ENCODE measurements around the gene DKKL1. TPM values are rescaled to one million over a fixed set of nuclear protein-coding genes. Genes with fewer than 3 reads are reported as not detected.

The DKKL1 gene
- polyA plus RNA-seq, 4 donors = 0.19 to 0.66 TPM; not detected in 2

DNA sequence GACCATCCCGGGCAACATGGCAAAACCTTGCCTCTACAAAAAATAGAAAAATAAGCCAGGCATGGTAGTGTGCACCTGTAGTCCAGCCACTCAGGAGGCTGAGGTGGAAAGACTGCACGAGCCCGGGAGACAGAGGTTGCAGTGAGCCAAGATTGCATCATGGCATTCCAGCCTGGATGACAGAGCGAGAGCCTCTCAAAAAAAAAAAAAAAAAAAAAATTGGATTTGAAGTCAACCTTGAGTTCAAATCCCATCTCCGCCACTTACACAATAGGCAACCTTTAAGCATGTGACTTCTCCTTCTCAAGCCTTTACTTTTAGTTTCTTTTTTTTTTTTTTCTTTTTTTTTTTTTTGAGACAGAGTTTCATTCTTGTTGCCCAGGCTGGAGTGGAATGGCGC lies 36.4 kb downstream of the DKKL1 start:
- Histone ChIP-seq H3K4me1 (ENCODE audit: control insufficient read depth in 3 of 3, insufficient read depth in 2 of 3, low read depth in 1 of 3, low read length in 2 of 3) (no peaks in the 10 kb centered on the region), H3K27me3 (ENCODE audit: control insufficient read depth in 3 of 3, insufficient read depth in 3 of 3, low read length in 3 of 3) (peaks cover 0 to 2% (median 0%) of the 10 kb centered on the region in 3 donors), H3K27ac (ENCODE audit: low read depth in 1 of 3, low read length in 2 of 3) (no peak overlapping the region), H3K4me3 (ENCODE audit: low read depth in 1 of 3, low read length in 3 of 3) (no peak overlapping the region), H3K36me3 (ENCODE audit: control insufficient read depth in 3 of 3, insufficient read depth in 2 of 3, low read depth in 1 of 3, low read length in 3 of 3) (no peaks in the 10 kb centered on the region), H3K9me3 (ENCODE audit: control insufficient read depth in 2 of 2, insufficient read depth in 1 of 2, low read depth in 1 of 2, low read length in 1 of 2) (no peaks in the 10 kb centered on the region)
- DNase-seq (no peak), FAIRE-seq (no peak)
- 89 to 96% (median 95%) methylated on average over 6 of the region's 6 CpGs for WGBS, 3 donors

- Histone ChIP-seq H3K27ac (ENCODE audit: low read depth in 1 of 3, low read length in 2 of 3) (no peak overlapping the region), H3K4me3 (ENCODE audit: low read depth in 1 of 3, low read length in 3 of 3) (no peak overlapping the region), H3K36me3 (ENCODE audit: control insufficient read depth in 3 of 3, insufficient read depth in 2 of 3, low read depth in 1 of 3, low read length in 3 of 3) (no peaks in the 10 kb centered on the region), H3K27me3 (ENCODE audit: control insufficient read depth in 3 of 3, insufficient read depth in 3 of 3, low read length in 3 of 3) (peaks cover 0 to 6% (median 0%) of the 10 kb centered on the region in 3 donors), H3K4me1 (ENCODE audit: control insufficient read depth in 3 of 3, insufficient read depth in 2 of 3, low read depth in 1 of 3, low read length in 2 of 3) (no peaks in the 10 kb centered on the region), H3K9me3 (ENCODE audit: control insufficient read depth in 2 of 2, insufficient read depth in 1 of 2, low read depth in 1 of 2, low read length in 1 of 2) (no peaks in the 10 kb centered on the region)
- FAIRE-seq (no peak), DNase-seq (no peak)
- 54 to 63% (median 60%) methylated on average over 7 of the region's 7 CpGs for WGBS, 3 donors
These were observed 39.9 kb downstream of the DKKL1 start for GRCh38 chr19:49403404-49404187.

GRCh38 chr19:49407079-49407478 lies 43.4 kb downstream of the DKKL1 start:
- DNase-seq (no peak), FAIRE-seq (no peak)
- Histone ChIP-seq H3K4me1 (ENCODE audit: control insufficient read depth in 3 of 3, insufficient read depth in 2 of 3, low read depth in 1 of 3, low read length in 2 of 3) (no peaks in the 10 kb centered on the region), H3K27ac (ENCODE audit: low read depth in 1 of 3, low read length in 2 of 3) (no peak overlapping the region), H3K36me3 (ENCODE audit: control insufficient read depth in 3 of 3, insufficient read depth in 2 of 3, low read depth in 1 of 3, low read length in 3 of 3) (no peaks in the 10 kb centered on the region), H3K9me3 (ENCODE audit: control insufficient read depth in 2 of 2, insufficient read depth in 1 of 2, low read depth in 1 of 2, low read length in 1 of 2) (no peaks in the 10 kb centered on the region), H3K27me3 (ENCODE audit: control insufficient read depth in 3 of 3, insufficient read depth in 3 of 3, low read length in 3 of 3) (peaks cover 0 to 9% (median 0%) of the 10 kb centered on the region in 3 donors), H3K4me3 (ENCODE audit: low read depth in 1 of 3, low read length in 3 of 3) (no peak overlapping the region)
- 64 to 85% (median 68%) methylated on average over 6 to 7 of the region's 7 CpGs for WGBS, 3 donors

GRCh38 chr19:49407482-49408015 lies 43.9 kb downstream of the DKKL1 start:
- Histone ChIP-seq H3K27ac (ENCODE audit: low read depth in 1 of 3, low read length in 2 of 3) (no peak overlapping the region), H3K27me3 (ENCODE audit: control insufficient read depth in 3 of 3, insufficient read depth in 3 of 3, low read length in 3 of 3) (peaks cover 0 to 11% (median 0%) of the 10 kb centered on the region in 3 donors), H3K9me3 (ENCODE audit: control insufficient read depth in 2 of 2, insufficient read depth in 1 of 2, low read depth in 1 of 2, low read length in 1 of 2) (no peaks in the 10 kb centered on the region), H3K4me1 (ENCODE audit: control insufficient read depth in 3 of 3, insufficient read depth in 2 of 3, low read depth in 1 of 3, low read length in 2 of 3) (no peaks in the 10 kb centered on the region), H3K36me3 (ENCODE audit: control insufficient read depth in 3 of 3, insufficient read depth in 2 of 3, low read depth in 1 of 3, low read length in 3 of 3) (no peaks in the 10 kb centered on the region), H3K4me3 (ENCODE audit: low read depth in 1 of 3, low read length in 3 of 3) (no peak overlapping the region)
- WGBS, 3 donors = 81 to 88% (median 82%) methylated on average over 16 of the region's 16 CpGs
- DNase-seq = no peak
- FAIRE-seq = no peak

DNA sequence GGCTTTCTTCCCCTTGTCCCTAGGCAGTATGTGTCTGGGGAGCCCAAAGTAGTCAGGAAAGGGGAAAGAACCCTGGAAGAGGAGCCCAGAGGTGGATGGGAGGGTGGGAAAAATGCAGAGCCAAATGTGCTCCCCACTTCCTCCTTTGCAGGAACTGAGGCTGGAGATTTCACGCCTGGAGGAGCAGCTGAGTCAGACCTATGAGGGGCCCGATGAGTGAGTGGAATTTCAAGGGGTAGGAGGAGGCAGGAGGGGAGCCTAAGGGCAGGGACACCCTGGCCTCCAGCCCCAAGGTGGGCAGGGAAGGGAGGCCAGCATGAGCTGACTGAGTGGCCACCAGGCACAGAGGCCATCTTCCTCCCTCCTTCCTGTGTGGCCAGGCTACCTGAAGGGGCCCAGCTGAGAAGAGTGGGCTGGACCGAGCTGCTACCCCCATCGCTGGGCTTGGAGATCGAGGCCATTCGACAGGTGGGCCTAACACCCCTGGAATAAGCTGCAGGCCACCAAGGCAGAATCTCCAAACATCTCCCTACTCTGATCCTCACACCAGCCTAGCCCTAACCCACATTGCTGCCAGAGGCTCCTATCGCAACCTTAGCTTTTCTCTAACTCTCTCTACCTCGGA lies 45.3 kb downstream of the DKKL1 start:
- Histone ChIP-seq H3K27ac (ENCODE audit: low read depth in 1 of 3, low read length in 2 of 3) (peak overlapping the region in 1 of 3 donors; percentile 47), H3K9me3 (ENCODE audit: control insufficient read depth in 2 of 2, insufficient read depth in 1 of 2, low read depth in 1 of 2, low read length in 1 of 2) (no peaks in the 10 kb centered on the region), H3K36me3 (ENCODE audit: control insufficient read depth in 3 of 3, insufficient read depth in 2 of 3, low read depth in 1 of 3, low read length in 3 of 3) (no peaks in the 10 kb centered on the region), H3K4me3 (ENCODE audit: low read depth in 1 of 3, low read length in 3 of 3) (no peak overlapping the region), H3K4me1 (ENCODE audit: control insufficient read depth in 3 of 3, insufficient read depth in 2 of 3, low read depth in 1 of 3, low read length in 2 of 3) (no peaks in the 10 kb centered on the region), H3K27me3 (ENCODE audit: control insufficient read depth in 3 of 3, insufficient read depth in 3 of 3, low read length in 3 of 3) (peaks cover 0 to 11% (median 2%) of the 10 kb centered on the region in 3 donors)
- DNase-seq = no peak
- FAIRE-seq = no peak
- 72 to 82% (median 78%) methylated on average over 6 to 8 of the region's 8 CpGs for WGBS, 3 donors

DNA sequence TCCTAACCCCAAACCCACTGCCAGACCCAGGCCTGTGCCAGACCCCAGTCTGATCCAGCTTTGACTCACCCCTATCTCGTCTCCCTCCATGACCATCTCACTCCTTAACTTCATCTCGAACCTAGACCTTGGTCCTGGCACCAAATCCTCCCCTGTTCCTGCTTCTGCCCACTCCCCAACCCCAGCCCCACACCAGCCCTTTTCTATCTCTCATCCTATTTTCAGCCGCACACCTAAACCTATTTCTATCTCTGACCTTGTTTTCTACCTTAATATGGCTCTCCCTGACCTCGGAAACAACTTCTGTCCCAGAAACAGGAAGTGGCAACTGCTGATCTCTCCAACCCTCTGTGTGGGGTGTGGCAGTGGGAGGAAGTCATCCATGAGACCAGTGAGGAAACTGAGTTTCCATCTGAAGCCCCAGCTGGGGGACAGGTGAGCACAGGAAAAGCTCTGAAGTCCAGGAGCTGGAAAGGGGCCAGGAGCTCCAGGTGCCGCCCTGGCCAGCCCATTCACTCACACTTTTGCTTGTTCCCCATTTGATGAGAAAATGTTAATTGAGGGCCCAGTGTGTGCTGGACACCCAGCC lies 45.9 kb downstream of the DKKL1 start:
- 49 to 65% (median 55%) methylated on average over 5 of the region's 5 CpGs for WGBS, 3 donors
- H3K27ac ChIP-seq (ENCODE audit: low read depth in 1 of 3, low read length in 2 of 3) = peak overlapping the region in 1 of 3 donors; percentile 47
- no peak overlapping the region for H3K4me3 ChIP-seq (ENCODE audit: low read depth in 1 of 3, low read length in 3 of 3)
- no peaks in the 10 kb centered on the region for H3K4me1 ChIP-seq (ENCODE audit: control insufficient read depth in 3 of 3, insufficient read depth in 2 of 3, low read depth in 1 of 3, low read length in 2 of 3)
- no peaks in the 10 kb centered on the region for H3K9me3 ChIP-seq (ENCODE audit: control insufficient read depth in 2 of 2, insufficient read depth in 1 of 2, low read depth in 1 of 2, low read length in 1 of 2)
- DNase-seq (peak in 1 of 2 donors; percentile 44), FAIRE-seq (no peak)
- no peaks in the 10 kb centered on the region for H3K36me3 ChIP-seq (ENCODE audit: control insufficient read depth in 3 of 3, insufficient read depth in 2 of 3, low read depth in 1 of 3, low read length in 3 of 3)
- H3K27me3 ChIP-seq (ENCODE audit: control insufficient read depth in 3 of 3, insufficient read depth in 3 of 3, low read length in 3 of 3) = peaks cover 0 to 11% (median 2%) of the 10 kb centered on the region in 3 donors

DNA sequence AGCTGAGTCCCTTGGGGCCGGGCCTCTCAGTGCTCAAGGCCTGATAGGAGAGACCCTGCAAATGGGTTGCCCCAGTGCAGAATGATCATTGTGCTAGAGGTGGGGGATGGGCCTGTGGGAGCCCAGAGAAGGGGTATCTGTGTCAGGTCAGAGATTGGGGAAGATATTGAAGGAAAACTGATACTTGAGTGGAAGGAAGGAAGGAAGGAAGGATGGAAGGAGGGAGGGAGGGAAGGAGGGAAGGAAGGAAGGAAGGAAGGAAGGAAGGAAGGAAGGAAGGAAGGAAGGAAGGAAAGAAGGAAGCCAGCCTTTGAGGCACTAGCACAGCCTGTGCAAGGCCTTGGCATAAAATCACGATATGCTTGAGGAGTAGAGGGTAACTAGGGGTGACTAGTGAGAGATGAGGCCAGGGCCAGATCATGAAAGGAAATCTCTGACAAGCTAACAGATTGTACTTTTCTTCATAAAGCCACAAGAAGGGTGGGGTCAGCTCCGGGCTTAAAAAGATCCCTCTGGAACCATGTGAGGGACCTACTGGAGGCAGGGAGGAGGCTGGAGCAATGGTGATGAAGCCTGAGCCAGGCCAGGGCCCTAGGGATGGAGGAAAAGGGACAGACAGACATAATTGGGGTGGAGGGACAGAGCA lies 48.1 kb downstream of the DKKL1 start:
- FAIRE-seq (no peak), DNase-seq (no peak)
- 44 to 75% (median 71%) methylated on average over 3 of the region's 3 CpGs for WGBS, 3 donors
- no peaks in the 10 kb centered on the region for H3K9me3 ChIP-seq (ENCODE audit: control insufficient read depth in 2 of 2, insufficient read depth in 1 of 2, low read depth in 1 of 2, low read length in 1 of 2)
- no peak overlapping the region for H3K4me3 ChIP-seq (ENCODE audit: low read depth in 1 of 3, low read length in 3 of 3)
- no peak overlapping the region for H3K27ac ChIP-seq (ENCODE audit: low read depth in 1 of 3, low read length in 2 of 3)
- peaks cover 0 to 17% (median 2%) of the 10 kb centered on the region in 3 donors for H3K27me3 ChIP-seq (ENCODE audit: control insufficient read depth in 3 of 3, insufficient read depth in 3 of 3, low read length in 3 of 3)
- no peaks in the 10 kb centered on the region for H3K36me3 ChIP-seq (ENCODE audit: control insufficient read depth in 3 of 3, insufficient read depth in 2 of 3, low read depth in 1 of 3, low read length in 3 of 3)
- H3K4me1 ChIP-seq (ENCODE audit: control insufficient read depth in 3 of 3, insufficient read depth in 2 of 3, low read depth in 1 of 3, low read length in 2 of 3) = no peaks in the 10 kb centered on the region

- DNase-seq (peak in 1 of 2 donors; percentile 38), FAIRE-seq (no peak)
- H3K27ac ChIP-seq (ENCODE audit: low read depth in 1 of 3, low read length in 2 of 3) = no peak overlapping the region
- no peak overlapping the region for H3K4me3 ChIP-seq (ENCODE audit: low read depth in 1 of 3, low read length in 3 of 3)
- 62 to 79% (median 71%) methylated on average over 9 of the region's 9 CpGs for WGBS, 3 donors
- no peaks in the 10 kb centered on the region for H3K9me3 ChIP-seq (ENCODE audit: control insufficient read depth in 2 of 2, insufficient read depth in 1 of 2, low read depth in 1 of 2, low read length in 1 of 2)
- H3K4me1 ChIP-seq (ENCODE audit: control insufficient read depth in 3 of 3, insufficient read depth in 2 of 3, low read depth in 1 of 3, low read length in 2 of 3) = no peaks in the 10 kb centered on the region
- no peaks in the 10 kb centered on the region for H3K36me3 ChIP-seq (ENCODE audit: control insufficient read depth in 3 of 3, insufficient read depth in 2 of 3, low read depth in 1 of 3, low read length in 3 of 3)
- peaks cover 0 to 28% (median 2%) of the 10 kb centered on the region in 3 donors for H3K27me3 ChIP-seq (ENCODE audit: control insufficient read depth in 3 of 3, insufficient read depth in 3 of 3, low read length in 3 of 3)
These were observed 49.7 kb downstream of the DKKL1 start for GRCh38 chr19:49413348-49413747.

All from small intestine (tissue), 7 donors.